GM20000 (cell line): ENCODE results near the gene IL11.

Source experiments
- DNase-seq: peaks from one replicate; pipeline ENCODE4 v3.0.0; 2012; ENCODE audit warnings: low spot score
- CTCF ChIP-seq: IDR thresholded peaks from 2 replicates; pipeline ENCODE4 v1.5.1; 2012; ENCODE audit warnings: mild to moderate bottlenecking, control low read depth; ENCODE audit errors: extremely low read depth, missing control alignments

Gene IL11

DNA sequence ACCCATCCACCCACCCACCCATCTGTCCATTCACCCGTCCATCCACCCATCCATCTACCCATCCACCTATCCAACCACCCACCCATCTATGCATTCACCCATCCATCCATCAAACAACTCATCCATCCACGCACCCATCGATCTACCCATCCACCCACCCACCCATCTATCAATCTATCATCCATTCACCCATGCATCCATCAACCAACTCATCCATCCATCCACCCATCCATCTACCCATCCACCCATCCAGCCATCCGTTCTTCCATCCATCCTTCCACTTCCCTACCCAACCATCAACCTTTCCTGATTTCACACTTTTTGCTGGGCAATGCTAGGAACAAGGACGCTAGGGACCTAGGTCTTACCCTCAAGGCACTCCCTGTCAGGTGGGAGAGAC is 11.8 kb upstream of the IL11 start:
- no peak for TF ChIP-seq CTCF
- no peak for DNase-seq

GRCh38 chr19:55379174-55379573 is 8.9 kb upstream of the IL11 start:
- no peak for DNase-seq
- no peak for TF ChIP-seq CTCF

DNA sequence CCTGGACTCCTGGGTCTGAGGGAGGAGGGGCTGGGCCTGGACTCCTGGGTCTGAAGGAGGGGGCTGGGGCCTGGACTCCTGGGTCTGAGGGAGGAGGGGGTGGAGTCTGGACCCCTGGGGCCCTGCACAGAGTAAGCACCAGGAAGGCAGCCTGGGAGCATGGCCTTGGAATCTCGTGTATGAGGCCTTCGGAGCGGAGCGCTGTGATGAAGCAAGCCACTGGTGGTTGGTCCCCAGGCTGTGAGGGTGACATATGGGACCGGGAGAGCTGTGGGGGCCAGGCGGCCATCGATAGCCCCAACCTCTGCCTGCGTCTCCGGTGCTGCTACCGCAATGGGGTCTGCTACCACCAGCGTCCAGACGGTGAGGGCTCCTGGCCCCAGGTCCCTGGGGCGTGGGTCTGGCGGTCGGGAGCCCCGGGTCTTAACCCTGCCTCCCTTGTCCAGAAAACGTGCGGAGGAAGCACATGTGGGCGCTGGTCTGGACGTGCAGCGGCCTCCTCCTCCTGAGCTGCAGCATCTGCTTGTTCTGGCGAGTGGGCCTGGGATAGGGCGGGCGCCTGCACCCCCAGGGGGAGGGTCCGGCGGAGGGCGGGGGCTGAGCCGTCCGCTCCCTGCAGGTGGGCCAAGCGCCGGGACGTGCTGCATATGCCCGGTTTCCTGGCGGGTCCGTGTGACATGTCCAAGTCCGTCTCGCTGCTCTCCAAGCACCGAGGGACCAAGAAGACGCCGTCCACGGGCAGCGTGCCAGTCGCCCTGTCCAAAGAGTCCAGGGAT is 7.3 kb upstream of the IL11 start:
- no peak for DNase-seq
- no peak for TF ChIP-seq CTCF

DNA sequence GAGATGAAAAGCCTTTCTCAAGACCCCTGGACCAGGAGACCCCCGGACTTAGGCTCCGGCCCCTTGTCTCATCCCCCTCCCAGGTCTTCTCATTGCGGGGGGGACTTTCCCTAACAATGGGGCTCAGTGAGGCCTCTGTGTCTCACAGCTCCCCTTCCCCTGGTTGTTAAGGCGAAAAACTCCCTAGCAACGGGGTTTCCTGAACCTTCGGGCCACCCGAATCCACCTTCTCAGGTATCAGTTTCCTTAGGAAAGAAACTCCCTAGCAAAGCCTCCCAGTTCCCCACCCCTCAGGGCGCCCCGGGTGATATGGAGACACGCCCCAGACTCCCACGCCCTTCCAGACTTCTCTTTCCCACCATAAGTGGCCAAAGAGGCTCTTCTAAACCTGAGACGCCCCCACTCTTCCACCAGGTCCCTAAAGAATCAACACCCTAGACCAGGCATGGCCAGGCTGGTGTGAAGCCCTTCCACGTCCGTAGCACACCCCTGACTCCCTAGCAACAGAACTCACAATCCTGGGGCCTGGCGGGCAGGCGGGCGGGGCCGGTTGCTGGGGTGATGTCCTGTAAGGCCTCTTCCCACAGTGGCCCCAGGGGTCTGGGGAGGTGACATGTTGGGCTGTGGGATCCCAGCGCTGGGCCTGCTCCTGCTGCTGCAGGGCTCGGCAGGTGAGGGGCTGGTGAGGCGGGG is 6.1 kb upstream of the IL11 start, which contains the start of gene TMEM190:
TSS of gene TMEM190 (plus strand) at position 586 of the 693 bp plus-strand sequence. CDS start at position 614, 28 bp downstream.
- no peak for DNase-seq
- TF ChIP-seq CTCF: no peak

DNA sequence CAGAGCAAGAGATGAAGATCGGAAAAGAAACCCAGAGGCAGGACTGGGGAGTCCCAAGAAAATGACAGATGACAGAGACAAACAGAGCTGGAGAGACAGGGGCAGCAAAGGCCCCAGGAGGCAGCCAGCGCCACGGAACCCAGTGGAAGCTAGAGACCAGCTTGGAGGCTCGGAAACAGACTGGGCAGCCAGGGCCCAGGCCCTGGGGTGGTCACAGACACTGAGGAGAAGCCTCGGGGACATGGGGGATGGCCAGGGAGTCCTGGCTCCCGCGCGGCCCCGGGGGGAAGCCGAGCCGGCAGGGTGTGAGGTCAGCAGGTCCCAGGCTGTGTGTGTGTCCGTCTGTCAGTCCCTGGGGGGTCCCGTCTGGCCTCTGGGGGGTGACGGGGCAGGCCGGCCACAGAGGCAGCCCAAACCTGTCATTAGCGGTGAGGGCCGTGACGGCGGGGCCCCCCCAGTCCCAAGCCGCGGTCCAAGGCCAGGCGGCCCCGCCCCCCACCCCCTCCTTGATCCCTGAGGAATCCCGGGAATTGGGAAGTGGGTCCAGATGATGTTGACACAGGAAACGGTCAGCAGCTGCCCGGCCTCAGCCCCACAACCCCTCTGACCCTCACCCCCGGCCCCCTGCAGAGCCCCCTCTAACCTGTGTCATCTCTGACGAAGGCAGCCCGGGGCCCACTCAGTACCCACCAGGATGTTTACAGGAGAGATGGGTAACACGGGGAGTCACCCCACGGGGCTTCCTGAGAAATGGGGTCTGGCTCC is 3.9 kb upstream of the IL11 start:
- no peak for TF ChIP-seq CTCF
- no peak for DNase-seq

DNA sequence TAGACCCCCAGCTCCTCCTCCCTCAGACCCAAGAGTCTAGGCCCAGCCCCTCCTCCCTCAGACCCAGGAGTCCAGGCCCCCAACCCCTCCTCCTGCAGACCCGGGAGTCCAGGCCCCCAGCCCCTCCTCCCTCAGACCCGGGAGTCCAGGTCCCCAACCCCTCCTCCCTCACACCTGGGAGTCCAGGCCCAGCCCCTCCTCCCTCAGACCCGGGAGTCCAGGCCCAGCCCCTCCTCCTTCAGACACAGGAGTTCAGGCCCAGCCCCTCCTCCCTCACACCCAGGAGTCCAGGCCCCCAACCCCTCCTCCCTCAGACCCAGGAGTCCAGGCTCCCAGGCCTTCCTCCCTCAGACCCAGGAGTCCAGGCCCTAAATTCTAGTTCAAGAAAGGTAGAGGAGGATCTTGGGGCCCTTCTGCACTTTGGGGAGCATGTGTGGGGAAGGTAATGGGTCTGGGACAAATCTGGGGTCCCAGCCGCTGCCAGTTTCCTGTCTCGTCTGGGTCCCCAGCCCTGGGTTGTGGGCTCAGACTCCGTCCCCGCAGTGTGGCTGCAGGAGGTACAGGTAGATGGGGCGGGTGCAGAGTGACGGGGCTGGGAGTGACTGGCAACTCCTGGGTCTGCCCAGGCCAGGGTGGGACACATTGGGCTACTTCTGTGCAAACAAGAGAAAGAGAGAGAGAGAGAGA is 3.2 kb upstream of the IL11 start:
- DNase-seq: no peak
- no peak for TF ChIP-seq CTCF
